AG09309 (cell line): Measurements from ENCODE around the gene IGF2BP3.

Source experiments
- DNase-seq: peaks from one replicate; pipeline ENCODE4 v3.0.0-alpha.2; 2010; ENCODE audit warnings: low read depth
- H3K4me3 ChIP-seq: 2 replicates; pipeline ENCODE4 v1.5.1; 2011; ENCODE audit warnings: mild to moderate bottlenecking, low read depth, low read length, moderate library complexity; ENCODE audit not compliant: control insufficient read depth
- TF ChIP-seq, protein P1 (sequence below): IDR thresholded peaks from 2 replicates; pipeline ENCODE4 v1.5.1; 2011; ENCODE audit warnings: mild to moderate bottlenecking, low read depth, low read length, inconsistent platforms; ENCODE audit not compliant: insufficient read depth, control insufficient read depth; ENCODE audit errors: missing control alignments

IGF2BP3 gene

DNA sequence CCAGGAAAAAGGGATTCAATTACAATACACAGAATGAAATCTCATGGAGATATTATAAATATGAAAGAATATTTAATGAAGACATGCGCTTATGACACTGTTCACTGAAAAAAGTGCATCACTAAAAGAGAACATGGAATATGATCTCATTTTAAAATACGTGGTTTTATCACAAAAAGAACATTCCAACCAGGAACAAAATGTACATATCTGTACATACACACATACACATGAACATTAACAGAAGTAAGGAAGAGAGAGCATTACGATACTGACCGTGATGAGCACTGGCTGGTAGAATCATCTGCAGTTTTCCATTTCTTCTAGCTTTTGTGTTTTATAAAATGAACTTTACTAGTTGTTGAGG is 39.4 kb downstream of the IGF2BP3 start:
- H3K4me3 ChIP-seq: no peak overlapping the region
- TF ChIP-seq, protein P1, sequence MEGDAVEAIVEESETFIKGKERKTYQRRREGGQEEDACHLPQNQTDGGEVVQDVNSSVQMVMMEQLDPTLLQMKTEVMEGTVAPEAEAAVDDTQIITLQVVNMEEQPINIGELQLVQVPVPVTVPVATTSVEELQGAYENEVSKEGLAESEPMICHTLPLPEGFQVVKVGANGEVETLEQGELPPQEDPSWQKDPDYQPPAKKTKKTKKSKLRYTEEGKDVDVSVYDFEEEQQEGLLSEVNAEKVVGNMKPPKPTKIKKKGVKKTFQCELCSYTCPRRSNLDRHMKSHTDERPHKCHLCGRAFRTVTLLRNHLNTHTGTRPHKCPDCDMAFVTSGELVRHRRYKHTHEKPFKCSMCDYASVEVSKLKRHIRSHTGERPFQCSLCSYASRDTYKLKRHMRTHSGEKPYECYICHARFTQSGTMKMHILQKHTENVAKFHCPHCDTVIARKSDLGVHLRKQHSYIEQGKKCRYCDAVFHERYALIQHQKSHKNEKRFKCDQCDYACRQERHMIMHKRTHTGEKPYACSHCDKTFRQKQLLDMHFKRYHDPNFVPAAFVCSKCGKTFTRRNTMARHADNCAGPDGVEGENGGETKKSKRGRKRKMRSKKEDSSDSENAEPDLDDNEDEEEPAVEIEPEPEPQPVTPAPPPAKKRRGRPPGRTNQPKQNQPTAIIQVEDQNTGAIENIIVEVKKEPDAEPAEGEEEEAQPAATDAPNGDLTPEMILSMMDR: no peak
- DNase-seq: no peak

DNA sequence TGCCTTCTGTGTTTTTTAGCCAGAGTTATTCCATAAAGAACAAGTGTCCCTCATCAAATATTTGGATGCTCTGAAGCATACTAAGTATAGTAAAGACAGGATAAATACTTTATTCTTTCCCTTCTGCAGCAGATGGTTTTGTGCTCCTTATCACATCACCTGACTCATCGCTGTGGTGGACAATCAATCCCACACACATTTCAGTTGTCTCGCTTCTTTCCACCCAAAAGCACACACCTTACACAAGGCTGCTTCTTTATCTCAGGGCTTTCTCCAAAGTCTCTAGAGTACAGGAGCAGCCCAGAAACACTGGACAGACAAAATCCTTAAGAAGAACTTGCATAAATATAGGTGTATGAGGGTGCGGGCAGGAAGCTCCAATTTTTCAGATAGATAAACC is 43.4 kb downstream of the IGF2BP3 start:
- DNase-seq: no peak
- TF ChIP-seq, protein P1: no peak
- H3K4me3 ChIP-seq: no peak overlapping the region

DNA sequence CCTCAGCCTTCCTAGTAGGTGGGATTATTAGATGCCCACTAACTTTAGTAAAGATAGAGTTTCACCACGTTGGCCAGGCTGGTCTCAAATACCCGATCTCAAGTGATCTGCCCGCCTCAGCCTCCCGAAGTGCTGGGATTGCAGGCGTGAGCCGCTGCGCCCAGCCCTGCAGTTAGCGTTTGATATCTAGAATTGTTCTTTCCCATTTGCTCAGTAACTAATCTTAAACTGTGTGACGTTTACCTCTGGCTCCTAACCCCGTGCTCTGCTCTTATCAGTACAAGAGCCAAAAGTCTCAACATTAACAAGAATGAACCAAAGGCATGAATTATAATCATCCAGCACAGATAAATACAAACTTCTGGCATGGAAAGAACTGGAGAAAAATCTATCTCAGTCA is 47.4 kb downstream of the IGF2BP3 start:
- DNase-seq: no peak
- no peak overlapping the region for H3K4me3 ChIP-seq
- TF ChIP-seq, protein P1: no peak

DNA sequence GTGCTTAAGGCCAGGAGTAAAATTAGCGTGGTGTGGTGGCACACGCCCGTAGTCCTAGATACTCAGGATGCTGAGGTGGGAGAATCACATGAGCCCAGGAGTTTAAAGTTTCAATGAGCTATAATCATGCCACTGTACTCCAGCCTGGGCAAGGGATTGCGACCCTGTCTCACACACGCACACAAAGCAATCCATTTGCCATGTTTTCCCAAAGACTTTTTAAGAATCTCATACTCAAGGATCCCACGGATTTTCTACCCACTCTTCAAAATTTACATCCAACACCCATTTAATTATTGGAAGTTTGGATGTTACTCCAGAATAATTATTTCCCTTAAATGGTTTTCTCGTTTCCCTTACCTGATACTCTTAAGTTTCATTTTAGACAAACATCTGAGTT is 47.9 kb downstream of the IGF2BP3 start:
- H3K4me3 ChIP-seq: no peak overlapping the region
- TF ChIP-seq, protein P1: no peak
- DNase-seq: no peak

DNA sequence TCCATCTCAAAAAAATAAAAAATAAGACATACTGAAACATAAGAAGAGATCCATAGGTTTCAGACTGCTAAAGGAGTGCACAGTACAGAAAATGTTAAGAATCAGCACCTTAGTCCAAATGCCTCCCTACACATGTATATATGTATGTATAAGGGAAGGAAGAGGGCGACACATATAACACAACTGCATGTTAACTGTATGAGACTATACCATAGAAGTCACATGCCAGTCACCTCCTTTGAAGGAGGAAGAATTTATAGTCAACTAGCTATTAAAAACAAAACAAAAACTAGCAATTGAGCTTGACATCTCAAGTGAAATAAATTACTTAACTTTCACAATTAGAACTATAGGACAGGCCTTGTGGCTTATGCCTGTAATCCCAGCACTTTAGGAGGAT is 50.4 kb downstream of the IGF2BP3 start:
- TF ChIP-seq, protein P1: no peak
- no peak overlapping the region for H3K4me3 ChIP-seq
- DNase-seq: no peak

DNA sequence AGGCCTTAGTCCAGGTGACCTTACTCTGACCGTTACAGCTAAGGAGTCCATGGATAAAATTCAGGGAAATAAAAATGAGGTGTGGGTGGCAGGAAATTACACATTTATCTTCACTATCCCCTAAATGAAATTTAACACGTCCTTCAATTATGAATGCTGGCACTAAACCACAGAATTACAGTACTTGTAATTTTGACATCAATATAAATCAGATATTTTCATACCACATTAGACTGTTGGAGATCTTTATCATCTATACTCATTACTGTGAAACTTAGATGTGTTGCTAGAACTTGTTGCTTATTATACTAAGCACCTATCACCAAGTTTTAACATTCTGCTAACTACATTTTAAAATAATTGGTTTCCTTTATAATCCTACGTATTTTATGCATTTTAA is 51.1 kb downstream of the IGF2BP3 start:
- TF ChIP-seq, protein P1: no peak
- no peak for DNase-seq
- H3K4me3 ChIP-seq: no peak overlapping the region

DNA sequence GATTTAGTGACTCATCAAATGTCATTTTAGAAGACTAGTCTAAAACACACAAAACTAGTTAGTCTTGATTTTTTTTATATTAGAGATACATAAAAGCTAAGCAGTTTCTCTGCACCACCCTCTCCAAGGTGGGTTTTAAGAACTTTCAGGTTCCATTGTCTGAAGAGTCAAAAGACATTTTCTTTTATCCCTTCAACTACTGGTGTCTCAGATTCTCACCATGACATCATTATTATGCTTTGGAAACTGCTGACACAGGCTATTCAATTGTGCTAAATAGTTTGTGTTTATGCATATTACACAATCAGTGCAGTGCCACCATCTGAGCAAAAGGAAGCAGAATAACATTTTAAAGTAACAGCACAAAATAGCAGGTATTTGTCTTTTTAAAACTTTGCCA is 52.2 kb downstream of the IGF2BP3 start:
- TF ChIP-seq, protein P1: no peak
- no peak overlapping the region for H3K4me3 ChIP-seq
- DNase-seq: no peak
